RWPE2 (cell line): ENCODE data around the gene OR14A16.

Experiments
- ATAC-seq: fragments of 200-7000 bp; cut with Tn5 transposase; 3 replicates; pipeline ENCODE4 v1.9.1; 2021; ENCODE audit warnings: low read depth
- DNase-seq: peaks from one replicate; pipeline ENCODE4 v3.0.0-alpha.2; 2020; ENCODE audit warnings: low spot score
- H3K27ac ChIP-seq: fragments of 450-650 bp; 2 replicates; pipeline ENCODE4 v1.5.1; 2017; ENCODE audit warnings: mild to moderate bottlenecking; ENCODE audit not compliant: poor library complexity, severe bottlenecking
- H3K27me3 ChIP-seq: fragments of 250-450 bp; sonication (Bioruptor Pico); 2 replicates; pipeline ENCODE4 v1.5.1; 2021; ENCODE audit warnings: mild to moderate bottlenecking, moderate library complexity; ENCODE audit not compliant: insufficient read depth, poor library complexity, severe bottlenecking
- H3K36me3 ChIP-seq: fragments of 250-450 bp; sonication (Bioruptor Pico); 2 replicates; pipeline ENCODE4 v1.5.1; 2020; ENCODE audit warnings: low read depth, mild to moderate bottlenecking, moderate library complexity
- H3K4me1 ChIP-seq: fragments of 250-450 bp; sonication (Bioruptor Pico); 2 replicates; pipeline ENCODE4 v1.5.1; 2021; ENCODE audit warnings: mild to moderate bottlenecking, moderate library complexity; ENCODE audit not compliant: insufficient read depth, poor library complexity, severe bottlenecking
- H3K4me3 ChIP-seq: fragments of 250-450 bp; sonication (Bioruptor Pico); 2 replicates; pipeline ENCODE4 v1.5.1; 2021; ENCODE audit warnings: mild to moderate bottlenecking, moderate library complexity; ENCODE audit not compliant: severe bottlenecking
- H3K9me3 ChIP-seq: fragments of 250-450 bp; sonication (Bioruptor Pico); 2 replicates; pipeline ENCODE4 v1.5.1; 2021; ENCODE audit warnings: mild to moderate bottlenecking, moderate library complexity; ENCODE audit not compliant: severe bottlenecking
- CTCF ChIP-seq: fragments of 450-650 bp; IDR thresholded peaks from one replicate; pipeline ENCODE4 v1.5.1; 2017; ENCODE audit warnings: mild to moderate bottlenecking, moderate library complexity; ENCODE audit not compliant: poor library complexity, severe bottlenecking

The OR14A16 gene

DNA sequence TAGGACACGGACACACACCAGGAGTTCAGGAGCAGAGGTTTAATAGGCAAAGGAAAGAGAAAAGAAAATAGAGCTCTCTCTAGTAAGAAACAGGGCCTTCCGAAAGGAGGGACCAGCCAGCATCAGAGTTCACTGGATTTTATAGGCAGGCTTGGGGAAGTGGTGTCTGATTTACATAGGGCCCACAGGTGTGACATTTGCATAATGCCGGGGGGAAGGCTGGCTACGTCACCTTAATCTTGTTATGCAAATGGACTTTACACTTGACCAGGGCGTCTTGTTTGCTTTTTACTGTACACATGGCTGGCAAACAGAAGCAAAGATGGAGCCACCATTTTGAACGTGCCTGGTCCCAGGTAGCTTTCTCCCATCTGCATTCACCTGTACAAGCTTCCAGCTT lies at the start of gene OR14A16:
OR14A16 (minus strand) TSS at position 97 of the 400 bp plus-strand sequence. CDS start 8,390 bp downstream, outside the sequence.
- ATAC-seq, result no peak
- Histone ChIP-seq H3K4me1 (no peaks in the 10 kb centered on the region), H3K27me3 (no peaks in the 10 kb centered on the region), H3K36me3 (no peaks in the 10 kb centered on the region), H3K4me3 (no peak within 1 kb of the TSS), H3K9me3 (no peaks in the 10 kb centered on the region), H3K27ac (no peak within 1 kb of the TSS)
- no peak for TF ChIP-seq CTCF
- no peak for DNase-seq

GRCh38 chr1:247865416-247865815 lies 41.5 kb upstream of the OR14A16 start:
- no peaks in the 10 kb centered on the region for H3K36me3 ChIP-seq
- no peak overlapping the region for H3K27ac ChIP-seq
- H3K9me3 ChIP-seq, result no peaks in the 10 kb centered on the region
- no peaks in the 10 kb centered on the region for H3K27me3 ChIP-seq
- DNase-seq (no peak), ATAC-seq (no peak)
- no peak for TF ChIP-seq CTCF
- no peak overlapping the region for H3K4me3 ChIP-seq
- no peaks in the 10 kb centered on the region for H3K4me1 ChIP-seq

- H3K4me1 ChIP-seq, result no peaks in the 10 kb centered on the region
- DNase-seq (no peak), ATAC-seq (no peak)
- H3K4me3 ChIP-seq, result no peak overlapping the region
- H3K27me3 ChIP-seq, result no peaks in the 10 kb centered on the region
- H3K9me3 ChIP-seq, result no peaks in the 10 kb centered on the region
- no peak overlapping the region for H3K27ac ChIP-seq
- no peaks in the 10 kb centered on the region for H3K36me3 ChIP-seq
- TF ChIP-seq CTCF, result no peak
These were observed 40.7 kb upstream of the OR14A16 start for GRCh38 chr1:247864644-247865043.

GRCh38 chr1:247862756-247863155 lies 38.8 kb upstream of the OR14A16 start:
- no peaks in the 10 kb centered on the region for H3K27me3 ChIP-seq
- H3K4me1 ChIP-seq, result no peaks in the 10 kb centered on the region
- H3K9me3 ChIP-seq, result no peaks in the 10 kb centered on the region
- DNase-seq (no peak), ATAC-seq (no peak)
- no peaks in the 10 kb centered on the region for H3K36me3 ChIP-seq
- no peak for TF ChIP-seq CTCF
- H3K27ac ChIP-seq, result no peak overlapping the region
- no peak overlapping the region for H3K4me3 ChIP-seq

DNA sequence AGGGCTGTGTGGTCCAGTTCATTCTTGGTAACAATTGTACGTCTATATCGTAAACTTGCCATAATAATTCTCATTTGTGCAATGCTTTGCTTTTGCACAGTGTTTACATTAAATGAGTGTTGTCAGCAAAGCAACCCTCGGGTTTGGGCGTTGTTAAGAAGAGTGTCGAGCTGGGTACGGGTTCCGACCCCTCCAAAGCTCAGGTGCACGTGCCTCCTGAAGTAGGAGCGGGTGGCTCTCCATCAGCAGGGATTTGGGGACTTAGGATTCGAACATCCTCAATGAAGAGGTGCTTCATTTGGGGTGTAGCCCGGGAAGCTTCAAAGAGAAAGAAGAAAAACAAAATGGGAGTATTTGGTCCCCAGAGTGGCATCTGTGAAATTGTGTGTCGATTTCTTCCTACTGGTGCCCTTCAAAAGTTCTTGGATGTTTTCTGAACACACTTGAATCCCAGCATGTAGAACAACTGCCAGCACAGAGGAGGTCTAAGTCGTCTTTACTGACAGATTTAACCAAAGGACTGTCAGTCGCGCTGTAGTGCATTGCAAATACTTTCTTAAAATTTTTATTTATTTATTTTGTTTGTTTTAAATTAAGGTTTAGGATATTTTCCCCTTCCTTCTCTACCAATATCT lies 34.2 kb upstream of the OR14A16 start:
- no peak overlapping the region for H3K4me3 ChIP-seq
- no peak overlapping the region for H3K27ac ChIP-seq
- no peaks in the 10 kb centered on the region for H3K36me3 ChIP-seq
- no peak for TF ChIP-seq CTCF
- H3K27me3 ChIP-seq, result no peaks in the 10 kb centered on the region
- no peaks in the 10 kb centered on the region for H3K9me3 ChIP-seq
- H3K4me1 ChIP-seq, result no peaks in the 10 kb centered on the region
- ATAC-seq (no peak), DNase-seq (no peak)
